GM21528 (cell line): ENCODE measurements around the gene PCDH15.
"Not testable (repeated sequence)": the region's sequence is repeated elsewhere in the genome, so short reads cannot be mapped to it uniquely, and the experiment has no call there.

ENCODE experiments used
- ATAC-seq: cut with Tn5 transposase; IDR thresholded peaks from one replicate; pipeline ENCODE4 v1.9.1; 2021; ENCODE audit warnings: mild to moderate bottlenecking, moderate library complexity; ENCODE audit not compliant: unreplicated experiment, low FRiP score

The PCDH15 gene

DNA sequence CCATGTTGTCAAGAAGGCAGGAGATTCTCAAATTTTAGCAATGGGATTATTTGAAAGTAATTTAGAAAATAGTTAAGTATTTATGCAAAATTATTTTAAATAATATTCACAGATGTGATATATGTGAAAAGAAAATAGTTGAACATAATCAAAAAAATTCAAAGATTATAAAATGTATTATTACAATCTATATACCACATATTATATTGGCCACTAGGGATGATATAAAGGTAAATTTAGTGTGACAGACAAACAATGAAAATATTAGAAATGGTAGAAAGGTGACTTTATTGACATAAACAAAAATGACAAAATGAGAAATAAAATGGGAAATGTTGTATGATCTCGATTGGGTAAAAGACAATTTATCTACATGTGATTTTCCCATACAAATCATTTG lies 385.5 kb downstream of the PCDH15 start:
- no peak for ATAC-seq

GRCh38 chr10:54402576-54402975 lies 398.5 kb downstream of the PCDH15 start:
- no peak for ATAC-seq

DNA sequence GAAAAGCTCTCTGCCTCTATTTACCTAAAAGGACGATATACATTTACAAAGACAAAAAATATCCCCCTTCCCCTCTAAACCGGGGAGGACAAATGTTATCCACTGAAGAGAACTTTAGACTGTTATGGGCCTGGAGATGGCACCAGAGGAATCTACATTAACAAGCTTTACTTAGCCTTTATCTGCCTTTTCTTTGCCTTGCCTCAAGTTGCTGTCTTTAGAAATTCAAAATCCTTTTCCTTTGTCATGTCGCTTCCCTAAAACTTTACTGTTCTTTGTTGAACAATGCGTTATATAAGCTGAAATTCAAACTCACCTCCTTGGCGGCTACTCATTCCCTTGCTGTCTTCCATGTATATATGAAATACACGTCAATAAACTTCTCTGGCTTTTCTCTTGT lies 405.0 kb downstream of the PCDH15 start:
- no peak for ATAC-seq

DNA sequence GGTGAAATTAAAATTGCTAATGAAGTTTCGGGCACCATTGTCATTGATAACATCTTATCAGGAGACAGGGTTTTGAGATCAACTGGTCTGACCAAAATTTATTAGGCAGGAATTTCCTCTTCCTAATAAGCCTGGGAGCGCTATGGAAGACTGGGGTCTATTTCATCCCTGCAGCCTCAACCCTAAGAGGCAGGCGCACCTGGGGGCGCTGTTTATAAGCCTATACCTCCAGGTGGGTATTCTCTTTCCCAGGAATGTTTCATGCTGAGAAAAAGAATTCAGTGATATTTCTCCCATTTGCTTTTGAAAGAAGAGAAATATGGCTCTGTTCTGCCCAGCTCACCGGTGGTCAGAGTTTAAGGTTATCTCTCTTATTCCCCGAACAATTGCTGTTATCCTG lies 406.4 kb downstream of the PCDH15 start:
- ATAC-seq, result not testable (repeated sequence)

GRCh38 chr10:54372179-54372578 lies 428.9 kb downstream of the PCDH15 start:
- no peak for ATAC-seq

GRCh38 chr10:54368984-54369383 lies 432.0 kb downstream of the PCDH15 start:
- no peak for ATAC-seq

- ATAC-seq, result no peak
Observed at GRCh38 chr10:54363390-54363789, 437.6 kb downstream of the PCDH15 start.

DNA sequence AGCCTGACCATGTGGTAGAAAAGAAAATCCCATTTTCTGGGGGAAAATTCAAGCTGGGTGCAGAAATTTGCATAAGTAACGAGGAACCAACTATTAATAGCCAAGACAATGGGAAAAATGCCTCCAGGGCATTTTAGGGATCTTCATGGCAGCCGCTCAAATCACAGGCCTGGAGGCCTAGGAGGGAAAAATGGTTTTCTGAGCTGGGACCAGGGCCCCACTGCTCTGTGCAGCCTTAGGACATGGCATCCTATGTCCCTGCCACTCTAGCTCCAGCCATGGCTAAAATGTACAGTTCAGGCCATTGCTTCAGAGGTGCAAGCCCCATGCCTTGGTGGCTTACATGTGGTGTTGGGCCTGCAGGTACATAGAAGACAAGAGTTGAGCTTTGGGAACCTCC lies 459.0 kb downstream of the PCDH15 start:
- ATAC-seq, result no peak

DNA sequence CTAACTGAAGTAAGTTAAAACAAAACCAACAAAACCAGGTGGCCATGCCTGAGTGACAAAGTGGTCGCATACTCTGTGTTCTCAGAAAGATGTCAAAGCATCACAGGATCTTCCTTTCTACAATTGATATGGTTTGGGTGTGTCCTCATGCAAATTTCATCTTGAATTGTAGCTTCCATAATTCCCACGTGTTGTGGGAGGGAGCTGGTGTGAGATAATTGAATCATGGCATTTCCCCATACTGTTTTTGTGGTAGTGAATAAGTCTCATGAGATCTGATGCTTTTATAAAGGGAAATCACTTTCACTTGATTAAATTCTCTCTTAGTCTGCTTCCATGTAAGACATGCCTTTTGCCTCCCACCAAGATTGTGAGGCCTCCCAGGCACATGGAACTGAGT lies 465.7 kb downstream of the PCDH15 start:
- no peak for ATAC-seq

DNA sequence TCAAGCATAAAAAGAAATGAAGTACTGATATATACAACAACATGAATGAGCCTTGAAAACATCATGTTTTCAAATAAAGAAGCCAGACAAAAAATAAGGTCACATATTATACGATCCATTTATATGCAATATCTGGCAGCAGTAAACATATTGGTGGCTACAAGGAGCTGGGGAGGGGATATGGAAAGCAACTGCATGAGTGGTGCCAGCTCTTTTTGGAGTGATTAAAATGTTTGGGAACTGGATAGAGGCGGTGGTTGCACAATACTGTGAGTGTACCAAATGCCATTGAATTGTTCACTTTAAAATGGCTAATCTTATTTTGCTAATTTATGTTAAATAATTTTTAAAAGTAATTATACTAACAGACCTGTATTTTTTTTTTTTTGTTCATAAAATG lies 481.7 kb downstream of the PCDH15 start:
- no peak for ATAC-seq

GRCh38 chr10:54318470-54318869 lies 482.6 kb downstream of the PCDH15 start:
- ATAC-seq, result no peak

DNA sequence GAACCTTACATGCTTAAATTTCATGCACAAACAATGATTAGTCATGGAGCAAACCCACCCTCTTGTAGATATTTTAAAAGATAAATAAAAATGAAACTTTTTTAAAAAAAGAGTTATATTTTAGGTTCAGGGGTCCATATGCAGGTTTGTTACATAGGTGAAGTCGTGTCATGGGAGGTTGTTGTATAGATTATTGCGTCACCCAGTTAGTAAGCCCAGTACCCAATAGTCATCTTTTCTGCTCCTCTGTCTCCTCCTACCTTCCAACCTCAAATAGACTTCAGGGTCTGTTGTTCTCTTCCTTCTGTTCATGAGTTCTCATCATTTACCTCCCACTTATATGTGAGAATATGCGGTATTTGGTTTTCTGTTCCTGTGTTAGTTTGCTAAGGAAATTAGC lies 486.6 kb downstream of the PCDH15 start:
- no peak for ATAC-seq

DNA sequence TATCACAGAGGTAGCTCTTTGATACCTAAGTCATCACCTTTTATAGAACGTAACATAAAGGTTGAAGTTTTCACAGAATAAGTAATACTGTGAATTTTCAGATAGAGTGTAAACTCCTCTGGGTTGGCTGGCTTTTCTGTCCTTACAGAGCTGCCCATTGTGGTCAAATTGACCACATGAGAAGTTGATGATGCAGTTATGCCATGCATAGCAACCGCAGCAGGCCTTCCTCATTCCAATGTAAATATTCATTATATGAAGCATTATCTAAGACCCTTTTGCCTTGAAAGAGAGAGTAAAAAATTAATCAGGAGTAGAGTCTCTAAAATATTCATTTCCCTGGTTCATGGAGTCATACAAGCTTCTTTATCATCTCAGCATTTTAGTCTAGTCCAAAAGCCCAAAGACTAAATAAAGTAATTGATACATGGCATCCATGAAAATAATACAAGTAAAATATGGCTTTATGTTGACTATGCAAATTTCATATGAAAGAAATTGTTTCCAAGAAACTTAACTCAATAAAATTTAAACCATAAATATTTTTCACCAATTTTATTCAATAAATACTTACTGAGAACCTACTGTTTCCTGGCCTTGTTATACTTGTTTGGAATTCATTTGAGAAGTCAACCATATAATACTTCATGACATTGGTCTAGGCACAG lies 516.4 kb downstream of the PCDH15 start:
- ATAC-seq, result no peak

DNA sequence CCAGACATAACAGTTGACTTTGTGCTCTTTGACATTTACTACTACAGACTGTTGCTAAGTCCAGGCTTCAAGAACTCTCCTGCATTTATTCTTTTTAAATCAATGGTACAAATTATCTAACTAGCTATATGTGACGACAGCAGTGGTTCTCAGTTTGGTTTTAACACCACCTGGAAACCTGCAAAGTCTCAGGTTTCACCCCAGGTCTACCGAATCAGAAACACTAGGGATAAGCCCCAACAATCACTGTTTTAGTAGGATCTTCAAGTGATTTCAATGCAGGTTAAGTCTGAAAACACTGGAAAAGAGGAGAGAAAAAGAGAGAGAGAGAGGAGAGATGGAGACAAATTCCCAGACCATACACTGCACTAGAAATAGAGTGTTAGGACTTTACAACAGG lies 519.0 kb downstream of the PCDH15 start:
- ATAC-seq, result no peak

GRCh38 chr10:54266395-54266794 lies 534.6 kb downstream of the PCDH15 start:
- ATAC-seq, result no peak

GRCh38 chr10:54262726-54263125 lies 538.3 kb downstream of the PCDH15 start:
- ATAC-seq, result no peak

DNA sequence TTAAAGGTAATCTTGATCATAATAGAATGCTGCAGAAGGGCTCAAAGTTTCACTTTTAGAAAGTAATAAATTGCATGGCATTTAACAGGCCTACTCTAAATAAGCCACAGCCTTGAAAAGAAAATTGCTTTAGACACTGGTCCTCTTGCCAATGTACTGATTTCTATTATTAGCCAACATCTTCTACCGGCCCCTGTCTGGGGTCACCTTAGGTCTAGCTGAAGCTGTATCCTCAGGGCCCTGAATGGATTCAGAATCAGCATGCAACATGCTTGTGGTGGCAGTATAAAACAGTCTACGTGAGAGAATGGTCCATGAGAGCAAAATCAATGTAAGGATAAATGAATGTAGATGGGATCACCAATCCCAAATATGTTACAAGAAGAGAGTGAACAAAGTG lies 541.9 kb downstream of the PCDH15 start:
- ATAC-seq, result no peak

DNA sequence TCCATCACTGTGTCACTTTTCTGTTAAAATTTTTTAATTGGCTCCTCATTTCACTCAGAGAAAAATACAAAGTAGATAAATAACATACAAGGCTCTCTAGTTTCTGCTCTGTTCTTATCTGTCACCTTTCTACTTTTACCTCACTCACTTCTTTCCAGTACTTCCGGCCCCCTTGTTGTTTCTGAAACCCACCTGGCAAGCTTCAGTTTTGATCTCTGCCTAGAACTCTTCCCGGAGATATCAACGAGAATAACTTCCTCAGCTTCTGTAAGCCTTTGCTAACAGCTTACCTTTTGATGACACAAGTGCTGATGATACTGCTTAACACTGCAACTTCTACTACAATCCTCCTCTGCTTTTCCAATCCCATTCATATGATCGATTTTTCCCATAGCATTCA lies 566.2 kb downstream of the PCDH15 start:
- ATAC-seq, result no peak

- ATAC-seq, result no peak
Observed at GRCh38 chr10:54203401-54203800, 597.6 kb downstream of the PCDH15 start.

DNA sequence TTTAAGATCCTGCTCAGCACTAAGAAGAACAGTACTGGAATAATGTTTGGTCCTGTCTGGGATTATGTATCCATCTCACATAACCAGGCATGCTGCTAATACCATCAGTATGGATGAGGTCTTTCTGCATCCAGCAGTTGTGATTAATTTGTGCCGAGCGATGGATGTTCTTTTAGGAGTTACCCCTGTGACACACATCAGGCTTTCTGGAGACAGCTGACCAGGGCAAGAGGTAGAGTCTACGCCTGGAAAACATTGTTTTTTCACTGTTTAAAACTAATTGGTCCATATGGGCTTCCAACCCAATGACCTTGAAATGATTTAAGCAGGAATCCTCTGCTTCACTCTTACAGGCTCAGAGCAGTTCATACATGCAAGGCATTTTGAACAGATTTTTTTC lies 603.0 kb downstream of the PCDH15 start:
- no peak for ATAC-seq

- ATAC-seq, result no peak
Observed at GRCh38 chr10:54194806-54195205, 606.2 kb downstream of the PCDH15 start.

GRCh38 chr10:54159924-54160323 lies 641.1 kb downstream of the PCDH15 start:
- ATAC-seq, result no peak

- ATAC-seq, result no peak
Observed at GRCh38 chr10:54148508-54148907, 652.5 kb downstream of the PCDH15 start.
